Hepatocyte (in vitro differentiated cells): ENCODE data around the gene ZDHHC4.
"Not testable (repeated sequence)": the region's sequence is repeated elsewhere in the genome, so short reads cannot be mapped to it uniquely, and the experiment has no call there.

Experiments used
- EZH2 ChIP-seq: fragments of 200-600 bp; sonication (generic); IDR thresholded peaks from 2 replicates; pipeline ENCODE4 v1.6.1; 2016; ENCODE audit warnings: antibody characterized with exemption, mild to moderate bottlenecking, borderline replicate concordance
- TF ChIP-seq, protein P1 (sequence below): fragments of 200-600 bp; sonication (generic); IDR thresholded peaks from 2 replicates; pipeline ENCODE4 v1.5.1; 2016; ENCODE audit warnings: antibody characterized with exemption, mild to moderate bottlenecking; ENCODE audit not compliant: poor library complexity

DNA sequence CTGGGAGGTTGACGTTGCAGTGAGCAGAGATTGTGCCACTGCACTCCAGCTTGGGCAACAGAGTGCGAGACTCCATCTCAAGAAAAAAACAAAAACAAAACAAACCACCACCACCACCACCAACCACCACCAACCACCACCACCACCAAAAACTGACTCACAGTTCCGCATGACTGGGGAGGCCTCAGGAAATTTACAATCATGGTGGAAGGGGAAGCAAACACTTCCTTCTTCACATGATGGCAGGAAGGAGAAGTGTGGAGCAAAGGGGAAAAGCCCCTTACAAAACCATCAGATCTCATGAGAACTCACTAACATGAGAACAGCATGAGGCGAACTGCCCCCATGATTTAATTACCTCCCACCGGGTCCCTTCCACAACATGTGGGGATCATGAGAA, 57.7 kb downstream of the ZDHHC4 start:
- TF ChIP-seq, protein P1, sequence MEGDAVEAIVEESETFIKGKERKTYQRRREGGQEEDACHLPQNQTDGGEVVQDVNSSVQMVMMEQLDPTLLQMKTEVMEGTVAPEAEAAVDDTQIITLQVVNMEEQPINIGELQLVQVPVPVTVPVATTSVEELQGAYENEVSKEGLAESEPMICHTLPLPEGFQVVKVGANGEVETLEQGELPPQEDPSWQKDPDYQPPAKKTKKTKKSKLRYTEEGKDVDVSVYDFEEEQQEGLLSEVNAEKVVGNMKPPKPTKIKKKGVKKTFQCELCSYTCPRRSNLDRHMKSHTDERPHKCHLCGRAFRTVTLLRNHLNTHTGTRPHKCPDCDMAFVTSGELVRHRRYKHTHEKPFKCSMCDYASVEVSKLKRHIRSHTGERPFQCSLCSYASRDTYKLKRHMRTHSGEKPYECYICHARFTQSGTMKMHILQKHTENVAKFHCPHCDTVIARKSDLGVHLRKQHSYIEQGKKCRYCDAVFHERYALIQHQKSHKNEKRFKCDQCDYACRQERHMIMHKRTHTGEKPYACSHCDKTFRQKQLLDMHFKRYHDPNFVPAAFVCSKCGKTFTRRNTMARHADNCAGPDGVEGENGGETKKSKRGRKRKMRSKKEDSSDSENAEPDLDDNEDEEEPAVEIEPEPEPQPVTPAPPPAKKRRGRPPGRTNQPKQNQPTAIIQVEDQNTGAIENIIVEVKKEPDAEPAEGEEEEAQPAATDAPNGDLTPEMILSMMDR: not testable (repeated sequence)
- TF ChIP-seq EZH2: not testable (repeated sequence)
